Cardiac fibroblast (primary cell): ENCODE results near the gene NCK2.

ENCODE experiments used
- DNase-seq, 2 donors: peaks; one replicate each; pipeline versions ENCODE4 v3.0.0 to v3.0.0-alpha.2; 2010; ENCODE audit warnings: low read depth in 2 of 2
- H3K4me3 ChIP-seq, 2 donors: replicated peaks in 1 of 2; 1 replicate in 1 of 2; 2 replicates in 1 of 2; pipeline ENCODE4 v1.5.1; 2011; ENCODE audit warnings: low read depth in 2 of 2, low read length in 2 of 2, mild to moderate bottlenecking in 2 of 2, moderate library complexity in 1 of 2
- TF ChIP-seq, protein P1 (sequence below): IDR thresholded peaks from one replicate; pipeline ENCODE4 v1.5.1; 2011; ENCODE audit warnings: low read depth, mild to moderate bottlenecking, low read length, inconsistent platforms

Gene NCK2

DNA sequence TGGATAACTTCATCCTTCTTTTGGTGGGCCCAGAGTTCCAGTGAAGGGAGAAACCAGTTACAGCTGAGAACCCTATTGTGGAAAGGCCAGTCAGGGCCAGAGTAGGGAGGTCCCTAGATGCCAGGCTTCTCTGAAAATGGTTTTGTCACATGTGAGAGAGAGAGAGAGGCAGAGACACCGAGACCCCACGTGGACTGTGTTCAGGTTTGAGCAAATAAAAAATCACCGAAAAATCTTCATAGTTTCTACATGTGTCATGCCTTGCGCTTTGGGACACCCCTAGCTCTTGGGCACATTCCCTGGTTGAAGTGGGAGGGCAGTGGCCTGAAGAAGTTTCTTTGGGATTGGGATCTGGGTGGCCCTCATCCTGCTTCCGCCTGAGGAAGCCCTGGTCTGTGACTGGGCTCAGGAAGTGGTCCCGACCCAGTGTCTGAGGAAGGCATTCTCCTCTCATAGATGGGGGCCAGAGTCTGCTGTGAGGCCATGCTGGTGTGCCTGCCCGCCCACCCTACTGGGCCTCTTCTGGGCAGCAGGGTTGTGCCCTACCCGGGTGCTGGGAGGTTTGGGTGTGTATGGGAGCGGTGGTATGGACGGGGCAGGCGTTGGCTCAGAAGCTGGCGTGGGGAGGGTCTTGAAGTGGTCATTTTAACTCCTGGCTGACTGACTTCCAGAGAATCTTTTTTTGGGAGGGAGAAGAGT lies 16.1 kb downstream of the NCK2 start:
- no peak for DNase-seq
- no peak overlapping the region for H3K4me3 ChIP-seq
- TF ChIP-seq, protein P1, sequence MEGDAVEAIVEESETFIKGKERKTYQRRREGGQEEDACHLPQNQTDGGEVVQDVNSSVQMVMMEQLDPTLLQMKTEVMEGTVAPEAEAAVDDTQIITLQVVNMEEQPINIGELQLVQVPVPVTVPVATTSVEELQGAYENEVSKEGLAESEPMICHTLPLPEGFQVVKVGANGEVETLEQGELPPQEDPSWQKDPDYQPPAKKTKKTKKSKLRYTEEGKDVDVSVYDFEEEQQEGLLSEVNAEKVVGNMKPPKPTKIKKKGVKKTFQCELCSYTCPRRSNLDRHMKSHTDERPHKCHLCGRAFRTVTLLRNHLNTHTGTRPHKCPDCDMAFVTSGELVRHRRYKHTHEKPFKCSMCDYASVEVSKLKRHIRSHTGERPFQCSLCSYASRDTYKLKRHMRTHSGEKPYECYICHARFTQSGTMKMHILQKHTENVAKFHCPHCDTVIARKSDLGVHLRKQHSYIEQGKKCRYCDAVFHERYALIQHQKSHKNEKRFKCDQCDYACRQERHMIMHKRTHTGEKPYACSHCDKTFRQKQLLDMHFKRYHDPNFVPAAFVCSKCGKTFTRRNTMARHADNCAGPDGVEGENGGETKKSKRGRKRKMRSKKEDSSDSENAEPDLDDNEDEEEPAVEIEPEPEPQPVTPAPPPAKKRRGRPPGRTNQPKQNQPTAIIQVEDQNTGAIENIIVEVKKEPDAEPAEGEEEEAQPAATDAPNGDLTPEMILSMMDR, result no peak

DNA sequence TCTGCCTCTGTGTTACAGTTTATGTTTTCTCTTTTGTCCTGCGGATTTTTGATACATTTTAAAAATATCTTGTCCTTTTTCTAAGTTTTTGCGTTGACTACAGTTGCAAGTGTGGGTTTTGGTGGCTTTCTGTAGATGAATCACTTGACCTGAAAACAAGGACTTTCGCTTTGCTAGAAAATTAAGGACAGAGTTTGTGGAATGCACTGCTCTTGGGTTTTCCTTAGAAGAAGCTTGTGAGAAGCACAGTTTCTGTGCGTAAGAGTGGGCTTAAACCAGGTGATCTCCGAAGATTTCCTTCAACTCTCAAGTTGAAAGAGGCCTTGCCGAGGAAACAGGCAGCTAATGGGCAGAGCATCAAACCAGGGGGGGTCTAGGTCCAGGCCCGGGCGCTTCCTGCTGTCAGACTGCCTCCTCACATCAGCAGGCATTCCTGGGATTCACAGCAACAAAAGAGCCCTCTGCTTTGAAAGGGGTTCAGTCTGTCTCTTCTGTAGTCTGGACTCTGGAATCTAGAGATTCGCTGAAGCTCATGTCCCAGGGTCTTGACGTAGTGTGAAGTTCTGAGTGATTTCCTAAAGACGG lies 17.3 kb downstream of the NCK2 start:
- no peak overlapping the region for H3K4me3 ChIP-seq
- TF ChIP-seq, protein P1, result no peak
- DNase-seq, result peak; percentile 32 to 37

DNA sequence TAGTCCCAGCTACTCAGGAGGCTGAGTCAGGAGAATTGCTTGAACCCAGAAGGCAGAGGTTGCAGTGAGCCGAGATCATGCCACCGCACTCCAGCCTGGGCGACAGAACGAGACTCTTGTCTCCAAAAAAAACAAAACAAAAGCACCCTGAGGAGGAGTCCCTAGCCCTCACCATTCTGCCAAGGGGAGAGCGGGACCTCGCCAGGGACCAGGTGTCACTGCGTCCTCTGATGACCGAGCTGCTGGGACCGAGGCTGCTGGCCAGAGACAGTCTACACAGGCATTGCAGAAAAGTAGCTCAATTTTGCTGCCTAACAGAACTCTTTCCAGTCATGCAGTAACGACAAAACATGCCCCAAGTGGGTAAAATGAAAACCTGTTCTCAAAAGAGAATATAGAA lies 18.4 kb downstream of the NCK2 start:
- no peak for DNase-seq
- TF ChIP-seq, protein P1, result no peak
- no peak overlapping the region for H3K4me3 ChIP-seq

DNA sequence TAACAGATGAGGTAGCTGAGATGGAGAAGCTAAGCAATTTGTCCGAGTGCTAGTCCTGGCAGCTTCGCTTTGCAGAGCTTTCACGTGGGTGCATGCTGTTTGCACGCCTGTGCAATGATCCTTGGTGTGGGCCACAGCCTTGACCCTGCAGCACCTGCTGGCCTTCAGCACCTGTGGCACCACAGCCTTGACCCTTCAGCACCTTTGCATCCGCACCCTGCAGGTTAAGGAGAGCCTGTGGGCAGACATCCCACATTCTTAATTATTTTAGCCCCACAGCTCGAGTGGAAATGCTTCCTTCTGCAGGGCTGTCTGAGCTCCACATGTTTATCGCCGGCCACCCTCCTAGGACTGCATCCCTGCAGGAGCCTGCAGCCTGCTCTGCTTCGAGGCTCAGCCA lies 19.3 kb downstream of the NCK2 start:
- no peak for DNase-seq
- TF ChIP-seq, protein P1, result no peak
- no peak overlapping the region for H3K4me3 ChIP-seq

DNA sequence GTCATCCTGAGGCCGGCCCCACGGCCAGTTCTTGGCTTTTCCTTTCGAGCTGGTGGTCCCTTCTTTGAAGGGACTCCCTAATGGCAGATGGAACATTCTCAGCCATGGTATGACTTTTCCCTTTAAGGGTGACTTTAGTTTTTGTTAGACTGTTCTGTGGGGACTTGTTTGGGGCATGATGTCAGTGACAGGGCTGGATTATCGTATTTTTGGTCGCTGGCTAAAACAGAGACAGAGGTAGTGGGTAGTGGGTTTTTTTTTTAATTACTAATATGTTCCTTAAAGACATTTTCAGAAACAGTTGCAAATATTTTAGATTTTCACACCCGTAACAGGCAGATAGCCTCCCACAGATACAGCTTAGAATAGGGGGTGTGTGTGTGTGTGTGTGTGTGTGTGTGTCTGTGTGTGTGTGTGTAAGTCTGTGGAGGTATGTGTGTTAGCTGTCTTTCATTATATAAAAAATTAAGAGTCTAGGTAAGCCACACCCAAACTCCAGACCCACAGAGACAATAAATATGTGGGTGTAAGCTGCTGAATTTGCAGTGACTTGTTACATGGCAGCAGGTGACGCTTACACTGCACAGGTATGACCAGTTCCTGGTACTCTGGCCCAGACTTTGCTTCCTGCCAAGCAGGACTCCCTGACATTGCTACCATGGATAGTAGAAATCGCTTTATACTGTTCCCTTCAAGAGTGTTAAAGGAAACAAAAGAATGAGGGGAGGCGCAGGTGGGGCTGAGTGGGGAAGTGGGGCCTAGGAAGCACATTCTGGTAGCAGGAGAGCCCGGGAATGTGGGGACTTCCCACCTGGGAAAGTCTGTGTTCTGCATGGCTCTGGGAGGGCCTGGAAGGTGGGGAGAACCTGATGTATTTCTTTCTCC lies 20.9 kb downstream of the NCK2 start:
- no peak overlapping the region for H3K4me3 ChIP-seq
- DNase-seq, result no peak
- TF ChIP-seq, protein P1, result no peak

DNA sequence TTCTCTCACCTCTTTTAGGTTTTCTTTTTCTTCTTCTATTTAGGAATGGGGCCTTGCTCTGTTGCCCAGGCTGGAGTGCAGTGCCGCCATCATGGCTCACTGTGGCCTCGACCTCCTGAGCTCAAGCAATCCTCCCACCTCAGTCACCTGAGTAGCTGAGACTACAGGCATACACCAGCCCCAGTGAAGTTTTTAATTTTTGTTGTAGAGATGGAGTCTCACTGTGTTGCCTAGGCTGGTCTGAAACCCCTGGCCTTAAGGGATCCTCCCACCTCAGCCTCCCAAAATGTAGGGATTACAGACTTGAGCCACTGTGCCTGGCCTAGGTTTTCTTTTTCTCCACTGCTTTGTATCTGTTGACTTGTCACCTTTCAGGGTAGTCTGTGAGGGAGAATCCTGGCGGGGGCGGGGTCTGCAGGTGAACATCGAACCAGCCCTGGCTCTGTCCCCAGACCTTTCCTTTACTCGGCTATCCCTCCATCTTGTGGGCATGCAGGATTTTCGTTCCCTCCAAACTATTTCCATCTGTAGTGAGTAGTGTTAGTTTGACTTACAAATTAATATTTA lies 21.7 kb downstream of the NCK2 start:
- H3K4me3 ChIP-seq, result no peak overlapping the region
- DNase-seq, result no peak
- TF ChIP-seq, protein P1, result no peak
